ENCODE data around the gene SLC1A4. TPM values are rescaled to one million over a fixed set of nuclear protein-coding genes. Genes with fewer than 3 reads are reported as not detected.

SLC1A4 gene
- total RNA-seq, 2 donors from 2014 or later: 3.6 to 5.2 TPM

DNA sequence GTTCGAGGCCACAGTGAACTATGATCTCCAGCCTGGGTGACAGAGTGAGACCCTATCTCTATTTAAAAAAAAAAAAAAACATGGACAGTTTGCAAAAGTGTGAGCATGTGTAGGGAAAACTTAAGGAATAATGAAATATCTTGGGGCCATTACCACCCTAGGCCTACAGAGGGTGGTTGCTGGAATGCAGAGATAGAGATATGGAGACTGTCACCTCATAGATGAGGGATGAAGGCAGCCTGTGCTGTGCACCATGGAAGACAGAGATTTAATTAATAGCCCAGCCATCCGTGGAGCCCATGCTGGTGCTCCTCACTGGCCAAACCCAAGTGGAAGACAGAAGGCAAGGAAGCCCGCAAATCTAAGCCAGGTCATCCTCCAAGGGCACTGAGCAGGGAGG is 50.4 kb downstream of the SLC1A4 start:
- ATAC-seq: no peak
- intact Hi-C loops (cut with DNase I): loop anchor here (2.0 to 5.0 kb wide), 3 partner anchors 52 to 123 kb away; partner anchors contain the start of gene SLC1A4 (in 1 of the 2)
- no peak for DNase-seq

DNA sequence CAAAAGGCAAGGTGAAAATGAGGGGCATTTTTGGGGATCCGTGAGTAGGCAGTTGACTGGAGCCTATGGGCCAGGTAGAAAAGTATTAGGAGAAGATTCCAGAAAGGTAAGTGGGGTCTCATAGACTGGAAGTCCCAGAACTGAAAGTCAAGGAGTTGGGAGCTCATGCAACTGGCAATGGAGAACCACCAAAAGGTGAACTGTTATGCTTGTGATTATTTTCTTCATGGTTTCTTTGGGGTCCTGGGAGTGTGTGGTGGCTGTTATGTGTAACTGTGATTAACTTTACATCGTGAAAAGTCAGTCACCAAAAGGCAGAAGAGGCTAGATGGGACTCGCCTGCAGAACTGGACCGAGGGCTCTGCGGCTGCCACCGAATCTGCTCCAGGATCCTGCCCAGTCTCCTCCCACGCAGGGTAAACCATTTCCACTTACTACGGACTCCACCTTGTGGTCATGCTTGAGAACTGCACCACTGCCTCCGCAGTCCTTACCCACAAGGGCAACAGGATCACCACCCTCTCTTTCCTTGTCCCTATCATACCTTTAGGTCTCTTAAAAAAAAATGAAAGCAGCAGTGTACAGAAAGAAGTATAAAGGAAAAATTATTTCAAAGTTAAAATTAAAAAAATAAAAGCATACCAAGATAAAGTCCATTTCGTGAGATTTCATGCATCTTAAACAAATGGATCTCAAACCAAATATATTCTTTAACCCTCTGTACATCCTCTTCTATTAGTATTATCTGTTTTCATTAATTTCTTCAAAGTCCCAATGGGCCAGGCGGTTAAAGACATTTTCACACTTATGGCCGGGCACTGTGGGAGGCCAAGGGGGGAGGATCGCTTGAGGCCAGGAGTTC is 51.4 kb downstream of the SLC1A4 start:
- intact Hi-C loops (cut with DNase I): loop anchor here (2.0 to 5.0 kb wide), 3 partner anchors 53 to 124 kb away; partner anchors contain the start of gene SLC1A4 (in 1 of the 2)
- peak; percentile 86 for DNase-seq
- ATAC-seq: peak; percentile 95 to 97

DNA sequence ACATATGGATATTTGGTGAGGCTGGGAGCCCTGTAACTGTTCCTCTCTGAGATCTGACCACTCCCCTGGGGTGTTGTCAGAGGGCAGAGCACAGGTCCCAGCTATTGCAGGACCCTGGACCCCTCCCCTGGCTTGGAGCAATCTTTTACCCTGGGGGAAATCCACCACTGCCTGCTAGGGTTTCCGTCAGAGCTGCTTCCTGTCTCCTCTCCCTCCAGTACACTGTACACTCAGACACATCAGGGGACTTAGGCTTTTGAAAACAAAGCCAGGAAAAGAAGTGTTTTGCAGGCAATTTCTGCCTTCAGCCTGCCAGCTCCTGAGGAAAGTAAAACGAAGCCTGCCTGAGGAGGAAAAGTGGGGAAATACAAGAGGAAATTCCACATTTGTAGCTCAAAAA is 53.8 kb downstream of the SLC1A4 start:
- ATAC-seq (no peak), DNase-seq (no peak)
- intact Hi-C loops (cut with DNase I): loop anchor here (5.0 kb wide), 2 partner anchors 56 to 126 kb away; partner anchors contain the start of gene SLC1A4 (in 1 of the 2)

DNA sequence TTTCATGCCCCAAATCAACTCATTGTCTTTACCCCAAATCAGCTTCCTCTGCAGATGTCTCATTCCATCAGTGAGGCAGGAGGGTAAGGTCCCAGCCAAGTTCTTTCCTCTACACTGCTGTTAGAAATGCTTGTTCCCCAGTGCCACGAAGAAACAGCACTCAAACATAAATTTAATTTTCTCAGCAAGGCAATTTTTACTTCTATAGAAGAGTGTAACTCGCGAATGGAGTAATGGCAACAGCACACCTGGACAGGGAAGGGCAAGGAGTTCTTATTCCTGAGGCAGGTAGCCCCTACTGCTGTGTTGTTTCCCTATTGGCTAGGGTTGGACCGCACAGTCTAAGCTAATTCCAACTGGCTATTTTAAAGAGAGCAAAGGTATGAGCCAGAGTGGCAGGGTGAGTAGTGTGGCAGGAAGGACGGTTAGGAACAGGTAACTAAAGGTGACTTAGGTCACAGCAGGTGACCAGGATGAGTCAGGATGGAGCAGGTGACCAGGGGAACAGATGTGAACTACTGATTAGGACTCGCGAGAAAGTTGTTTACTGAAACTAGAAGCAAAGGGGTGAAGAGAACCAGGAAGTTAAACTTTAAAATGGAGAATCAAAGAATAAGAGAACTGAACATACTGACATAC is 55.0 kb downstream of the SLC1A4 start:
- ATAC-seq: no peak

DNA sequence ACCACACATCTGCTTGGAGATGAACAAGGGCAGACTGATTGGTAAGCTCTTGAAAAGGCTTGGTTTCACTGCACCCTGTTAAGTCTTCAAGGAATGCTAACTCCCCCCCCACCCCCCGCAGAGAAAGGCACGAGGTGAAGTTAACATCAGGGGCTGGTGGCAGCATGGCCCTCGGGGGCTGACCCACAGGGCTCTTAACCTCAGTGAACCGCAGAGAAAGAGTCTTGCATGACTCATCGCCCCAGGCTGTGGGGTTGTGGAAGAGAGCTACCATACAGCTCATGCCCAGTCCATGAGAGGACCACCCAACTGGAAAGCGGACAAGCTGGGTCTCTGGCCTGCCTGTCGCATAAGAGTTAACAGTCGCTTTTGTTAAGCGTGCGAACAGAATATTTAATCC is 56.5 kb downstream of the SLC1A4 start:
- DNase-seq (no peak), ATAC-seq (no peak)
- intact Hi-C loops (cut with DNase I): no loop called here

More for the DNA sequence above, 55.0 kb downstream of the SLC1A4 start:
- DNase-seq: no peak
- intact Hi-C loops (cut with DNase I): loop anchor here (5.0 kb wide), 2 partner anchors 57 to 127 kb away; partner anchors contain the start of gene SLC1A4 (in 1 of the 2)

DNA sequence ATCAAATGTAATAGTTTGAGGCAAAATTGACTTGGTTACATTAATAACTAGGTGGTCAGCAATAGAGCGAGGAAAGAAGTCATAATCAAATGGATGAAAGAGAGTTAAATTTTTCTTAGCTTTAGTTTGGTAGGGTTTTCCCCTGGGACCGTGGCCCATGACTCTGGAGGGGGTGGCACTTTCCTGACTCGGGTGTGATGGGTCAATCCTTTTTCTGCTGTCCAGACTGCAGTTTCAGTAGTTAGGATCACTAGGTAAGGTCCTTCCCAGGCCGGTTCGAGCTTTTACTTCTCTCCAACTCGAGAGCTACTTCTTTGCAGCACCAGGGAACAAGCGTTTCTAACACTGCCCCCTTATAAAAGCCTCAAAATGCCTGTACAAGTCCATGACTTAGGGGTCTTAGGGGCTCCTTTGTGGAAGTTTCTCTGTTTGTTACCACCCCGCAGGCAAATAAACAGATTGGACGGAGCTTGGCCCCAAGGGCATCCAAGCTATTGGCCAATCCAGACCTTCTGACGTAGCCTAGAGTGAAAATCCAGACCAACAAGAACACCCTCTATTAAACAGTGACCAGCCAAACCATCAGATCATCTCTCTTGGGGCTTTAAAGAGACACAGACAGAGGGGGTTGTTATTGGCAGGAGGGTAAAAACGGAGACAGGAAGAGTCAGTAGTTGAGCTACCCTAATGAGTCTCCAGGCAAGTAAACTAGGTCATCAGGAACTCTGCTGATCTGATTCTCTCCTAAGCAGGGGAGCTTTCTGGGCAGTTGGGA is 57.6 kb downstream of the SLC1A4 start:
- peak; percentile 83 to 89 for ATAC-seq
- no peak for DNase-seq
- intact Hi-C loops (cut with DNase I): no loop called here

DNA sequence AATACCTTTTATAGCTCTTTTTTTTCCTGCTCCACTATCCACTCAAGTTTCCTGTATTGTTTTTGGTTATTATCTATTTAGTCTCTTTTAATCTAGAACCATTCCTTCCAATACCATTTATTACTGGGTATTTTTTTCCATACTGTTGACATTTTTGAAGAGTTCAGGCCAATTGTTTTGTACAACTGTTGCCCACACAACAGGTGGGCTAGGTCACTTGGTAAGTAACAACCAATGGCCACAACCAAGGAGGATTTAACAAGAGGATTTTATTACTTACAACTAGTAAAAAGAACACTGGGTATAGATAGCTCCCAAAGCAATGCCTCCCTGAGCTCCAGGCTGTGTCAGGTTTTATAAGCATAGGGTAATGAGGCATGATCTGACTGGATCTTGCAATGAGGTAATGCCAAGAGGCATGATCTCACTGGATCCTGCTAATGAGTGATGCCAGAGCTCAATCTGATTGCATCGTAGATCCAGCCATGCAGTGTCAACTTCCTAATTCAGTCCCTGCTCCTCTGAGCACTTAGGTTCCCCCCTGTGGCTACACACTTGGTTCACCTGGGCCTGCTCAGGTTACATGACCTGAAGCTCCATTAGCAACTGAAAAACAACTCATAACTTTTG is 59.9 kb downstream of the SLC1A4 start:
- ATAC-seq (no peak), DNase-seq (no peak)
- intact Hi-C loops (cut with DNase I): no loop called here

DNA sequence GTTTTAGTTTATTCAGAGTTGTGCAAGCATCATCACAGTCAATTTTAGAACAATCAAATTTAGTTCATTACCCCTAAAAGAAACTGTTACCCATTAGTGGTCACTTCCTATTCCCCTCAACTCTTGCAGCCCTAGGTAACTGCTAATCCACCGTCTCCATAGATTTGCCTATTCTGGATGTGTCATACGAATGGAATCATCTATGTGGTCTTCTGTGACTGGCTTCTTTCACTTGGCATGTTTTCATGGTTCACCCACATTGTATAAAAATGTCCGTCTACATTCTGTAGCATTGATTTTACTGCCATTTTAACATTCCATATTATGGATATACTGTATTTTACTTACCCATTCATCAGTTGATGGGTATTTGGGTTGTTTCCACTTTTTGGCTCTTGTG is 61.7 kb downstream of the SLC1A4 start:
- DNase-seq (no peak), ATAC-seq (no peak)
- intact Hi-C loops (cut with DNase I): no loop called here

DNA sequence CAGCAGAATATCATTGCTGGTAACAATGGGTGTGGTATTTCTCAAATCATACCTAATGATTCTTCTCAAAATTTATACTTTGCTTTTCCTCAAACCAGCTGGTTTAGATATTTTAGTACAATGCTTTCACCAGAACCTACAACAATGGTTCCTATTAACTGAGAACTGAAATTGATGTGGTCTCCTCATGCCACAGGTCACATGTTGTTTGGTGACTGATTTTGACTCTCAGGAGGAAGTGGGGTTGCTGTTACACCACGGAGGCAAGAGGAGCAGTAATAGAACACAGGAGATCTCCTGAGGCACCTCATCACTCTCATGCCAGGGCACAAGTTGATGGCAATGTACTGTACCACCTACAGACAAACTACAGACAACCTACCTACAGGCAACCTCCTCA is 64.0 kb downstream of the SLC1A4 start:
- intact Hi-C loops (cut with DNase I): no loop called here
- DNase-seq (no peak), ATAC-seq (no peak)

DNA sequence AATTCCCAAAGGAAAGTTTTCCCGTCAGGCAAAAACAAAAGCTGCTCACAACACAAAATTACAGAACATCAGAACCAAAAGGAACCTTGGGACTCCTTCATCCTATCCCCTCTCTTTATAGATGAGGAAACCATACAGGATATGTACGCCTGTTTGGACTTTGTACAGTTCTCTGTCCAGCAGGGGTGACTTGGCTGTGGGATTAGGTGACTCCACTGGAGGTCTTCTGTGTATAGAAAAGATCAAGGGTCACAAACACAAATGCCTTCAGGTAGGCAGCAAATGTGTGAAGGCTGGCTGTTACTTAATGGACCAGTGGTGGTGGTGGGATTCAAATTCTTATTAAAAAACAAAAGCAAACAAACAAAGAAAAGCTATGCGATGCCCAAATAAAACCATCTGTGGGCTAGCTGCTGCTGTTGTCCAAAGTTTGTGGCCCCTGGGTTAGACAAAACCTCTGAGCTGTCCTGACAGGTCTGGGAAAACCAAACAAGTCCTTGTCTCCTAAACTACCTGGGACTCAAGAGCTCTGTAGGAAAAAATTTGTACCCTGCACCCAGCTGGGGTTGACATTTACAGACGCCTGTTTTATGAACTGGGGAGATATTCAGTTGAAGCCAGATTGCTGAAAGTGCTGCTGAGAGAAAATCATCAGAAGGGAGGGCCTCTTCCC is 65.7 kb downstream of the SLC1A4 start:
- no peak for ATAC-seq
- DNase-seq: no peak
- intact Hi-C loops (cut with DNase I): no loop called here

DNA sequence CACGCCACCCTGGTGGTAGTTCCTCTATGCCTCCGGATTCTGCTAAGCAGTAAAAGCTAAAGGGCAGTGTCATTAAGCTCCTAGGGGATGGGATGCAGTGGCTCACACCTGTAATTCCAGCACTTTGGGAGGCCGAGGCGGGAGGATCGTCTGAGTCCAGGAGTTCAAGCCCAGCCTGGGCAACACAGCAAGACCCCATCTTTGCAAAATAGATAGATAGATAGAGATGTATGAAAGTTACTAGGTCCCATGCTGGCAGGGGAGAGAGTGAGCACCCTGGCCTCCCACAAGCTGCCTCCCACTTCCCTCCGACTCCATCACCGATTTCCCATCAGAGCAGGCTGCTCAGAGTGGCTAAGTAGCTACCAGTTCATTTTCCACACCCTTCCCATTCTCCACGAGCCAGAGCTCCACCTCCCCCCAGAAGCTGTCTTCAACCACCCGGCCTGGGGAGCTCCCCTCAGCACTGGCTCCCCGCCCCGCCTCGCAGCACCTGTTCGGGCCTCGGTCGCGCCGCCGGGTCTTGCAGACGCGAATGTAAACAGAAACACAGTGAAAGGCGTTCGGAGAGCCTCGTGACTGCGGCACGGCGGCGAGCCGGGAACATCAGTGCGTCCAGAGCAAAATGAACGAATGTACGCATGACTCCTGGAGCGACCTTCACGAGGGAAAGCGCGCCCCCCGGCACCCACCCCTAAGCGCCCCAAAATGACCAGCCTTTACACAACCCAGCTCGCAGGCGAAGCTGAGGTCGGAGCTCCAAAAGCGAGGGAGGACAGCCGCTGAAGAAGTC is 66.4 kb downstream of the SLC1A4 start:
- intact Hi-C loops (cut with DNase I): no loop called here
- ATAC-seq: peak; percentile 3 to 27
- DNase-seq: peak; percentile 51

DNA sequence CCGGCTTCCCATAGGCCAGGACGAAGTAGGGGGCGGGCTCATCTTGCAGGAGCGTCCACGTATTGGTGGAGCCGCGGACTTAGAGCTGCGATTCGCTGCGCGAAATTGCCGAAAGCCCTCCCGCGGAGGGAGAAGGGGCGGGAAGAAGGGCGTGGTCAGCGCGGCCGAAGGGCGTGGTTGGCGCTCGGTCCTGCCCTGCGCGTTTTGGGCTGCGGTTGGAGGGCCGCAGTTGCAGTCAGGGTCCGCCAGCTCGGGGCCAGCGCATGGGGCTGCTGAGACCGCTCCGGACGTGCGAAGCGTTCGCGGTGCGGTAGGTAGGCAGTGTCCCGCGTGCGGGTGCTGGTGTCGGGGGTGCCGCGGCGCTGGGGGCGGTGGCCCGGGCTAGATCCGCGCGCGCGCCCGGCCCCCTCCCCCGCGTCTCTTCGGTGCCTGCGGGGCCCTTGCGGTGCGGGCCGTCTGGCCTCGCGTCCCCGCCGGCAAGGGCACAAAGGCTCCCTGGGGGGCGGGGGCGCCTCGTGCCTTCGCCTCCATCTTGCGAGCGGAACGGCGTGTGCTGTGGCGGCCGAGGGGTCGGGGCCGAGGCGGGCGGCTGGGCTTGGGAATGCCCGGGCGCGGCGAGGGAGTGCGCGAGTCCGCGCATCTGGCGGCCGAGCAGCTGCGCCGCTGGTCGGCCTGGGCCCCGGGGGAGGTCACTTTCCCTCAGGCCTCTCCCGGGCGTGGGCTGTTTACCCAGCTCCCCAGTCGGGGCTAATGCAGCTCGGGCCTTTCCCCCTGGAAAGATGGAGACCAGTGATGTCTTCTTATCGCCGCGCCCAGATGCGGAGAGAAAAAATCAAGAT is 67.2 kb downstream of the SLC1A4 start, which contains the start of gene CEP68:
Gene CEP68, plus strand, starts transcription at position 202 of the 839 bp plus-strand sequence. CDS start 13,029 bp downstream, outside the sequence.
- peak; percentile 98 to 99 for ATAC-seq
- intact Hi-C loops (cut with DNase I): no loop called here
- DNase-seq: peak; percentile 98

DNA sequence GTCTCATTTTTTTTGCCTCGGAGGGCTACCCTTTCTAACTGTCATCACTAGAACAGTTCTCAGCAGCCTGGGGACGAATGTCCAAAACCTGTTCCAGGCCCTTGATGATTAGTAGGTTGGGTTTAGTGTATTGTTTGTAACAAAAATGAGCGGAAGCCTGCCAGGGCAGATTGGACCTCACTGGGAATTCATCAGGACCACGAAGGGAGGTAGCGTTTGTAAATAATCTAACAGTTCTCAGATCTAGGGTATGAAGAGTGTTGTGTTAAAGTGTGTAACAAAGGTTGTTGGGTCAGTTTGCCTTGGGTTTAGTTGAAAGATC is 67.8 kb downstream of the SLC1A4 start:
- intact Hi-C loops (cut with DNase I): no loop called here
- ATAC-seq (no peak), DNase-seq (no peak)

DNA sequence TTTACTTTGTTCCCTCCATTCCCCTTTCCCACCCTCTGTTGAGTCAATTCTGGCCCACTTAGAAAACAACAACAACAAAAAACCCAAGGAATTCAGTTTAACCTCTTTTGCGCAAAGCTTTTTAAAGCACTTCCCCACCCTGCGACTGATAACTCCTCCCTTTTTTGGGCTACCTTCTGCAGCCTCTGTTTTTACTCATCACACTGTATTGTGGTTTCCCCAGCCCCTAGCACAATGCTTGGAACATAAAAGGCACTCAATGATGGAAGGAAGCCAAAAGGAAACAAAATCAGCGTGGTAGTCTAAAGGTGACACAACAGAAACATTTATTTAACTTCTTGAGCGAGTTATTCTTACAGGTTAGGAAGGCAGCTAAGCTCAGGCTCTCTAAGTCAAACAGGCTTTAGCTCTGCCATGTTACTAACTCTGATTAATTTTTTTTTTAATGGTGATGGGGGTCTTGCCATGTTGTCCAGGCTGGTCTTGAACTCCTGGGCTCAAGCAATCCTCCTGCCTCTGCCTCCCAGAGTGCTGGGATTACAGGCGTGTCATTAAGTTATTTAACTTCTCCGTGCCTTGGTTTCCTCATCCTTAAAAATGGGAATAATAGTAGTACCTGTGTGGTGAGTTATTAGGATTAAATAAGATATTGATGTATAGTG is 68.3 kb downstream of the SLC1A4 start:
- no peak for ATAC-seq
- intact Hi-C loops (cut with DNase I): no loop called here
- no peak for DNase-seq

DNA sequence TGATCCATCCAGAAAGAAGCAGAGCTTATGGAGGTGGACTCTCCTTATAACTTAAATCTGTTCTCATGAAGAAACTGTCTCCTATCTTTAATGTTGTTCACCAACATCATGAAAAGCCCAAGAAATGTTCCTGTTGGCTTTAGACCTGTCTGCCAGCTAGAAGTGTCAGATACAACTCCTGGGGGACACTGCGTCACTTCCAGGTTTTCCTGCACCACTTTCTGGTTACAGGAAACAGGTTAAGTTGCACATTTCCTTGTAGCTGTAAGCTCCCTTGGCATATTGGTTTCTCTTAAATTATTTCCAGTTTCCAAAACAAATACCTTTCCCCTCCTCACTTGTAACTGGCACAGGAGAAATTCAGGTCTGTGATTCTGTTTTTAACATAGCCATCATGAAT is 69.9 kb downstream of the SLC1A4 start:
- intact Hi-C loops (cut with DNase I): no loop called here
- ATAC-seq: no peak
- DNase-seq: peak; percentile 58

DNA sequence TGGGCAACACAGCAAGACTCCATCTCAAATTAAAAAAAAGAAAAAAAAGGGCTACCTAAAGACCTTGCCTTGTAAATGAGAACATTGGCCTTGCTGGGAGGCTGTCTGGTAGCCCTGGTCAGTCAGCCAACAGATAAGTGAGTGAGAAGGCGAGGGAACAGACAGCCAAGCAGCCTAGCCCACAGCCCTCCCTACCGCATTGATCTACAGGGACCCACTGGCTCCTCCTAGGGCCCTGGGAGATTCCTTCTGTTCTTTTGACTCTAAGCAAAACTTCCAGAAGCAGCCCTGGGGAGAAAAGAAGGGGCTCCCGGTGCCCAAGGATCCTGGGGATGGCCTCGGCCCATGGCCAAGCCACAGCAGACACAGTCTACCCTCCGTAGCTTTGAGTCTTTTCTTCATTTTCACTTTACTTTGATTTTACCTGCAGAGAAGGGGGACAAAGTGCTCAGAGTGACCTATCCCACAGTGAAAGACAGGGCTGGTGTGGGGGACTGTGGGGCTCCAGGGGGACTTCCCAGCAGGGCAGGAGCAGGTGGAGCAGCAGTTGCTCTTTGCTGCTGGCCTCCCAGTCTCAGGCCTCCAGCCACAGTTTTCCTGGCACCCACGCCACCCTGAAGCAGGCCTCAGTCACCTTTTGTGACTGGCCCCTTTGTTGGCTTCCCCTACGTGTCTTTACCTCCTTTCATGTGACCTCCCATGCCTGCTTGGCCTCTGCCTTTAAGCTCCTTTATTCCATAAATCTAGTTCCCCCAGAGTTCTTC is 72.1 kb downstream of the SLC1A4 start:
- intact Hi-C loops (cut with DNase I): loop anchor here in 1 of 2 donors (5.0 kb wide), 2 partner anchors 111 to 126 kb away; no protein-coding TSS in a partner anchor
- DNase-seq: no peak
- no peak for ATAC-seq

Measured in left cardiac atrium (tissue), 4 donors.